ENCODE measurements around the gene CENPL. TPM values are rescaled to one million over a fixed set of nuclear protein-coding genes. Genes with fewer than 3 reads are reported as not detected.
"Not testable (repeated sequence)": the region's sequence is repeated elsewhere in the genome, so short reads cannot be mapped to it uniquely, and the experiment has no call there.

CENPL gene
- total RNA-seq, 1 experiment from 2014 or later: 35.3 TPM

- no peak for DNase-seq
- no peaks in the 10 kb centered on the region for H3K27me3 ChIP-seq
- H3K36me3 ChIP-seq: peaks cover 39% of the 10 kb centered on the region
- no peak overlapping the region for H3K4me3 ChIP-seq
- no peaks in the 10 kb centered on the region for H3K9me3 ChIP-seq
These were observed 34.8 kb downstream of the CENPL start for GRCh38 chr1:173789841-173790240.

- Histone ChIP-seq H3K4me3 (no peak overlapping the region), H3K27me3 (no peaks in the 10 kb centered on the region), H3K9me3 (no peaks in the 10 kb centered on the region), H3K36me3 (peaks cover 34% of the 10 kb centered on the region)
- DNase-seq: no peak
These were observed 39.7 kb downstream of the CENPL start for GRCh38 chr1:173784997-173785396.

GRCh38 chr1:173779936-173780335, 44.7 kb downstream of the CENPL start:
- Histone ChIP-seq H3K4me3 (no peak overlapping the region), H3K36me3 (peaks cover 37% of the 10 kb centered on the region), H3K27me3 (no peaks in the 10 kb centered on the region), H3K9me3 (no peaks in the 10 kb centered on the region; the same call in 1 of the 2 replicates)
- no peak for DNase-seq

- H3K9me3 ChIP-seq: no peaks in the 10 kb centered on the region; the same call in 1 of the 2 replicates
- H3K4me3 ChIP-seq: no peak overlapping the region
- no peaks in the 10 kb centered on the region for H3K27me3 ChIP-seq
- peaks cover 24% of the 10 kb centered on the region for H3K36me3 ChIP-seq
- no peak for DNase-seq
These were observed 49.0 kb downstream of the CENPL start for GRCh38 chr1:173775578-173776226.

- no peak overlapping the region for H3K4me3 ChIP-seq
- H3K9me3 ChIP-seq: no peaks in the 10 kb centered on the region
- H3K27me3 ChIP-seq: no peaks in the 10 kb centered on the region
- no peak for DNase-seq
- H3K36me3 ChIP-seq: peaks cover 16% of the 10 kb centered on the region
These were observed 53.1 kb downstream of the CENPL start for GRCh38 chr1:173771560-173771959.

- DNase-seq: not testable (repeated sequence)
These were observed 54.4 kb downstream of the CENPL start for GRCh38 chr1:173770330-173770729.

GRCh38 chr1:173768827-173769226, 55.9 kb downstream of the CENPL start:
- H3K9me3 ChIP-seq: peaks cover 12% of the 10 kb centered on the region
- no peak overlapping the region for H3K4me3 ChIP-seq
- H3K27me3 ChIP-seq: no peaks in the 10 kb centered on the region
- no peak for DNase-seq
- peaks cover 18% of the 10 kb centered on the region for H3K36me3 ChIP-seq

More at GRCh38 chr1:173770330-173770729, 54.4 kb downstream of the CENPL start:
- not testable (repeated sequence) for H3K27me3 ChIP-seq, H3K4me3 ChIP-seq, H3K9me3 ChIP-seq
- peaks cover 16% of the 10 kb centered on the region for H3K36me3 ChIP-seq

GRCh38 chr1:173768206-173768605, 56.5 kb downstream of the CENPL start:
- Histone ChIP-seq H3K27me3 (no peaks in the 10 kb centered on the region), H3K9me3 (peaks cover 15% of the 10 kb centered on the region), H3K36me3 (peaks cover 18% of the 10 kb centered on the region), H3K4me3 (no peak overlapping the region)
- DNase-seq: no peak

GRCh38 chr1:173764331-173764730, 60.4 kb downstream of the CENPL start:
- Histone ChIP-seq H3K9me3 (peaks cover 25% of the 10 kb centered on the region), H3K36me3 (peaks cover 31% of the 10 kb centered on the region)
- not testable (repeated sequence) for H3K4me3 ChIP-seq, H3K27me3 ChIP-seq, DNase-seq

- Histone ChIP-seq H3K27me3 (no peaks in the 10 kb centered on the region), H3K4me3 (no peak overlapping the region), H3K36me3 (peaks cover 61% of the 10 kb centered on the region), H3K9me3 (peaks cover 15% of the 10 kb centered on the region)
- no peak for DNase-seq
These were observed 65.7 kb downstream of the CENPL start for GRCh38 chr1:173758980-173759379.

GRCh38 chr1:173758110-173758509, 66.6 kb downstream of the CENPL start:
- Histone ChIP-seq H3K9me3 (peaks cover 9% of the 10 kb centered on the region), H3K36me3 (peaks cover 70% of the 10 kb centered on the region)
- DNase-seq: no peak

GRCh38 chr1:173757666-173758065, 67.0 kb downstream of the CENPL start:
- Histone ChIP-seq H3K9me3 (peaks cover 8% of the 10 kb centered on the region), H3K36me3 (peaks cover 71% of the 10 kb centered on the region), H3K27me3 (no peaks in the 10 kb centered on the region), H3K4me3 (no peak overlapping the region)
- no peak for DNase-seq

More at GRCh38 chr1:173758110-173758509, 66.6 kb downstream of the CENPL start:
- H3K4me3 ChIP-seq: no peak overlapping the region
- H3K27me3 ChIP-seq: no peaks in the 10 kb centered on the region

GRCh38 chr1:173753830-173754229, 70.9 kb downstream of the CENPL start:
- DNase-seq: no peak
- H3K9me3 ChIP-seq: no peaks in the 10 kb centered on the region
- H3K27me3 ChIP-seq: no peaks in the 10 kb centered on the region
- H3K36me3 ChIP-seq: peaks cover 65% of the 10 kb centered on the region
- H3K4me3 ChIP-seq: no peak overlapping the region

Other genes starting within 250 kb of the CENPL start
- gene SLC9C2, start 221.8 kb downstream of the CENPL start, total RNA-seq (2014; rRNA removed; shearing (Covaris generic); ENCODE audit: low replicate concordance): not detected in 2 replicates
- not detected in 2 replicates for gene TEX50, start 189.5 kb downstream of the CENPL start, total RNA-seq (2014; rRNA removed; shearing (Covaris generic); ENCODE audit: low replicate concordance)
- not detected in 2 replicates for gene ANKRD45, start 155.0 kb downstream of the CENPL start, total RNA-seq (2014; rRNA removed; shearing (Covaris generic); ENCODE audit: low replicate concordance)
- 5.0 and 43.7 TPM in 2 replicates for gene KLHL20, start 109.9 kb downstream of the CENPL start, total RNA-seq (2014; rRNA removed; shearing (Covaris generic); ENCODE audit: low replicate concordance)
- 25.8 and 38.4 TPM in 2 replicates for gene DARS2, start 210 bp downstream of the CENPL start, total RNA-seq (2014; rRNA removed; shearing (Covaris generic); ENCODE audit: low replicate concordance)
- gene GAS5, start 43.1 kb upstream of the CENPL start, total RNA-seq (2014; rRNA removed; shearing (Covaris generic); ENCODE audit: low replicate concordance): 531 and 1,049 TPM in 2 replicates
- 3.1 and 3.2 TPM in 2 replicates for gene ZBTB37, start 43.5 kb upstream of the CENPL start, total RNA-seq (2014; rRNA removed; shearing (Covaris generic); ENCODE audit: low replicate concordance)
- not detected in 2 replicates for gene SERPINC1, start 92.4 kb upstream of the CENPL start, total RNA-seq (2014; rRNA removed; shearing (Covaris generic); ENCODE audit: low replicate concordance)
- 6.6 and 13.1 TPM in 2 replicates for gene RC3H1, start 197.5 kb upstream of the CENPL start, total RNA-seq (2014; rRNA removed; shearing (Covaris generic); ENCODE audit: low replicate concordance)